Measurements from ENCODE around the gene PTPRK.

DNA sequence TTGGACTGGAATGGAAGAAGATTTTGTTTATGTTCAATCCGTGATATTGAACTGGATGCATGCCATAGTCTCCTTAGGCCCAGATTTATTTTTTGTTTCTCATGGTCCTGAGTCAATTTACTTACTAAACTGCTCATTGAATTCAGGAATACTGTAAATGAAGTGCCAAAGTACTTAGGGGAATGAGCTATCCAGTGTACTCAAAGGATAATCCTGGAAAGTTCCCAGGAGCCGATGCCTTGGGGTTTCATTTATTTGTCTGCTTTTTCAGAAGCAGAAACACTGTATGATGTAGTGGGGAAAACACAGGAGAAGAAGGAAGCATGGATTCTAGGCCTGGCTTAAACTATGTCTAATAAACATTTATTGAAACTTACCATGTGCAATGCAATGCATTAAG, 563.4 kb downstream of the PTPRK start:
- no peak for TF ChIP-seq EZH2phosphoT487 (IDR thresholded peaks at IDR 0.05; ENCODE audit: unreplicated experiment)
- TF ChIP-seq, protein P1, sequence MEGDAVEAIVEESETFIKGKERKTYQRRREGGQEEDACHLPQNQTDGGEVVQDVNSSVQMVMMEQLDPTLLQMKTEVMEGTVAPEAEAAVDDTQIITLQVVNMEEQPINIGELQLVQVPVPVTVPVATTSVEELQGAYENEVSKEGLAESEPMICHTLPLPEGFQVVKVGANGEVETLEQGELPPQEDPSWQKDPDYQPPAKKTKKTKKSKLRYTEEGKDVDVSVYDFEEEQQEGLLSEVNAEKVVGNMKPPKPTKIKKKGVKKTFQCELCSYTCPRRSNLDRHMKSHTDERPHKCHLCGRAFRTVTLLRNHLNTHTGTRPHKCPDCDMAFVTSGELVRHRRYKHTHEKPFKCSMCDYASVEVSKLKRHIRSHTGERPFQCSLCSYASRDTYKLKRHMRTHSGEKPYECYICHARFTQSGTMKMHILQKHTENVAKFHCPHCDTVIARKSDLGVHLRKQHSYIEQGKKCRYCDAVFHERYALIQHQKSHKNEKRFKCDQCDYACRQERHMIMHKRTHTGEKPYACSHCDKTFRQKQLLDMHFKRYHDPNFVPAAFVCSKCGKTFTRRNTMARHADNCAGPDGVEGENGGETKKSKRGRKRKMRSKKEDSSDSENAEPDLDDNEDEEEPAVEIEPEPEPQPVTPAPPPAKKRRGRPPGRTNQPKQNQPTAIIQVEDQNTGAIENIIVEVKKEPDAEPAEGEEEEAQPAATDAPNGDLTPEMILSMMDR (conservative IDR thresholded peaks at IDR 0.05; ENCODE audit: low read depth in 2 of 2) = no peak
